Fibroblast of skin of scalp (primary cell): ENCODE results near the gene ITGA2. TPM values are rescaled to one million over a fixed set of nuclear protein-coding genes. Genes with fewer than 3 reads are reported as not detected.
"Not testable (repeated sequence)": the region's sequence is repeated elsewhere in the genome, so short reads cannot be mapped to it uniquely, and the experiment has no call there.

Experiments
- DNase-seq: peaks from one replicate; pipeline ENCODE4 v3.0.0-alpha.2; 2013
- polyA plus RNA-seq, 2 experiments: library from polyadenylated mRNA; unstranded; fragments of 120-200 nt; gene quantifications; one replicate each; pipeline ENCODE4 v1.2.1, GENCODE V29; 2013; ENCODE audit not compliant: insufficient read length in 2 of 2

The ITGA2 gene
- 0.51 TPM for polyA plus RNA-seq (2013, experiment 1 of 2; ENCODE audit: insufficient read length)
- polyA plus RNA-seq (2013, experiment 2 of 2; ENCODE audit: insufficient read length), result 0.68 TPM

- no peak for DNase-seq
These were observed at the start of gene ITGA2 for GRCh38 chr5:52989025-52989780. Gene ITGA2, plus strand, starts transcription at chr5:52989352. Its CDS starts 117 bp downstream, at chr5:52989469.

- no peak for DNase-seq
These were observed 45.9 kb upstream of the ITGA2 start for GRCh38 chr5:52943285-52943684.

DNA sequence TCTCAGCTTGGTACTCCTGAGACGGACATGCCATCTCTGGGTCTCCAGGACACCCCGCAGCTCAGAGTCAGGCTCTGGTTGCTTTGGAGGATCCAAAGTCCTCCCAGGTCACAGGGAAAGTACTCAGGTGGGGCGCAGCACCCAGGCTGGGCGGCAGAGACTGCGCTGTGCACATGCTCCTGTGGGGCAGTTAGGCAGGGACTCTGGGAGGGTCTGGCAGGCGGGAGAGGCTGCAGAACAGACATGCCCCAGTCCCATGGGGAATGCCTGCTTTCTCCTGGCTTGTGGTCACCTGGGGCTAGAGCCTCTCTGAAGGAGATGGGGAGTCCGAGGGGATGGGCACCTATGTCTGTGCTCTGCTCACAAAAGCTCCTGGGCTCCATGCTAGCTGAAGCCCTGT, 45.3 kb upstream of the ITGA2 start:
- DNase-seq, result no peak

DNA sequence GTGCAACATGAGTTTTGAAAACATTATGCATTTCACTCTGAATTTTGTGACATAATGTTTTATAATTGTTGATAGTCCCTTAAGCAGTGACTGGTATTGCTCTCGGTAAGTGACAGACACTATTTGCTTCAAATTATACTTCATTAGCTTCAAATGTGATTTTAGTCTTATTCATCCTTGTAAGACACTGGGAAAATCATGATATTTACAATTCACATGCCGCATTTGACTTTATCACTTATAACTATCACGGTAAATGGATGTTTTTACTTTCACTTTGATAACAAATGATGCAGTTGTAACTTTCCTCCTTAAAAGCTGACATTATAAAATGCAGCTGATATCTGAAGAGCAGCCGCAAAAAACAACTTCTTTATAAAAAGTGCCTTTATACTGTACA, 44.1 kb upstream of the ITGA2 start:
- no peak for DNase-seq

DNA sequence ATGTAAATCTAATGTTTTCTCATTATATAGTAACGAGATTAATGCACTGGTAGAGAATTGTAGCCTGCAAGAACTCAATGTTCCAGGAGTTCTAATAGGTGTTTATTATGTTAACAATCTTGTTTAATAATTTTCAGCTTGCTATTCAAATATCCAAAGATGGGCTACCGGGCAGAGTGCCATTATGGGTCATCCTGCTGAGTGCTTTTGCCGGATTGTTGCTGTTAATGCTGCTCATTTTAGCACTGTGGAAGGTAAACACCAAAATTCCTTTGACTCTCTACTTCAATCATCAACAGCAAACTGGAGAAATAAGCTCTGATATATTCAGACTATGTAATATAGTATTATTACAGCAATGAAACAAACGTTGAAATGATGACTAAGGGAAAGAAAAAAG, 41.9 kb upstream of the ITGA2 start:
- peak; percentile 16 for DNase-seq

DNA sequence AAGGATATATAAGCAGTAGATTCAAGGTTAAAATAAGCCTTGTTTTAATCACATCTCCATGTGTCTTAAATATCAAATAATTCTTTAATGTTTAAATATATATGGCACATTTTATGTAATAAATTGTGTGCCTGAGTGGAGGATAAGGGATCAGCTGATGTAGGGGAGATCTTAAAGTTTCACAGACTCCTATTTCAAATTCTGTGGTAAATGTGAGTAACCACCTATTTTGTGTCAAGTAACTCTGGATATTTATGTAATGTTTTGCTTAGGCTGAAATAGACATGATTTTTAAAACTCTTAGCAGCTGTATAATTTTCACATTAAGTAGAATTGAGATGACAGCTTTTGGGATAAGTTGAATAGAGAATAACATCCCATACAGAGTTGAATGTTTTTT, 41.3 kb upstream of the ITGA2 start:
- peak; percentile 14 for DNase-seq

- peak; percentile 77 for DNase-seq
These were observed 40.6 kb upstream of the ITGA2 start for GRCh38 chr5:52948418-52949076.

DNA sequence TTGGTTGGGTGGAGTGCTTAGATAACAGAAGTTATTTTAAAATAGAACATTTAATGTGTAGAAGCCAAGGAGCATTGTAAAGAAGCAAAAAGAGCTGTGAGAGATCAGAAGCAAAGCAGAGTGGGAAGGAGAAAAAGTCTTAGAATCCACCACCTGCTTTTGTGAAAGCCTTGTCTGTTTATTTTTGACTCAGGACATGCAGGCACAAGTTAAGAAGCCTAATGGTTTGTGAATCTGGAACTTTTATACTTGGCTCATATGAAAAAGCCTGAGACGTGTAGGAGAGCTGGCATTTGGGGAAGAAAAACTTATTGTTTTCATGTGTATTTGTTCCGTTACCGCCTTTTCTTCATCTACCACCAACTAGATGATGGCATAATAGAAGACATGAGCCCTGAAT, 38.5 kb upstream of the ITGA2 start:
- no peak for DNase-seq

DNA sequence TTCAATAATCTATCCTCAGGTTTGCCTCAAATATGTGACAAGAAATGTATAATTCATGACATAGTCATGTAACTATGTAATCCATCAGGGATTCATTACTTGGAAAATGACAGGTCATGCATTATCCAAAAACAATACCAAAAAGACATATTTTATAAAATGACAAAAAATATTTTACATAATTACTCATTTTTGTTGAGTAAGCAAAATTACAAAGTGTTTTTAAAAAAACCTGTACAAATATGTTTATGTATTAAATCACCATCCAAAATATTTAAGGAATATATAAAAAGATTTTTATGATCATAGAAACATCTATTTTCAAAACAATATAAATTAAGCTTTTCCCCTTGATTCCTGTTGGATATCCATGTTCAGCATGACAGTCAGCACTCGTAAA, 36.7 kb upstream of the ITGA2 start:
- no peak for DNase-seq

DNA sequence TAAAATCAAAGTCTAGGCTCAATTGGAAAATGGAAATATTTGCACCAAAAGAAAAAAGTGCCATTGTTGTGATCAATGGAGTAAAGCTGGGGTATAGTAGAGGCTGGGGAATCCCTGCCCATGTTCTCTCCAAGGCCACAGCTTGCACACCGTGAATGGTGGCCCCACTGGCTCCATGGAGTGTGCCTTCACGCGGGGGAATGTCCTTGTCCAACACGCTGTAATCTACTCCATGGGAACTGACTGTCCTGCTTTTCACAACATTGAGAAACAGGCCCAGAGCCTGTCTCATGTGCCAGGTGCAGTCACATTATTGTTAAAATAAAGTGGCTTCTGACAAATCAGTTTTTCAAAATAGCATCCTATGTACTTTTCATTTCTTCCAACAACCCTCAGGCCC, 33.1 kb upstream of the ITGA2 start:
- DNase-seq, result no peak

GRCh38 chr5:52956915-52957747, 32.0 kb upstream of the ITGA2 start:
- peak; percentile 42 for DNase-seq

DNA sequence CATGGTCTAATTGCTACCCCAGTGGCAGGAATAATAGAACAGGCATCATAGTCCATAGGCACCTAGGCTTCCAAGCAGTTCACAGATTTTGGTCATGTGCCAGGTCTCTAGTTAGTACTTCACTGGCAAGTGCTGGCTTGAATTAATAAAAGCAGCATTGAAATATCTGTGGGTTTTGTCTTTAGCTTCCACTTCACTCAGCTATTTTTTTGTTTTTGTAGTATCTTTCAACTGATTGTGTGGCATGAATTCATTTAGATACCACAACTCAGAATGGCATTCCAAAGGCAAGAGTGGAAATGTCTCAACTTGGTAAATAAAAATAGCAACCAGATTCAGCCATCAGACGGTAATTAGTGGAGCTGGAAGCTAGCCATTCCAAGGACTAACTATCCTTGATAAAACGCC, 27.9 kb upstream of the ITGA2 start:
- DNase-seq, result peak; percentile 68

GRCh38 chr5:52963636-52964035, 25.5 kb upstream of the ITGA2 start:
- no peak for DNase-seq

DNA sequence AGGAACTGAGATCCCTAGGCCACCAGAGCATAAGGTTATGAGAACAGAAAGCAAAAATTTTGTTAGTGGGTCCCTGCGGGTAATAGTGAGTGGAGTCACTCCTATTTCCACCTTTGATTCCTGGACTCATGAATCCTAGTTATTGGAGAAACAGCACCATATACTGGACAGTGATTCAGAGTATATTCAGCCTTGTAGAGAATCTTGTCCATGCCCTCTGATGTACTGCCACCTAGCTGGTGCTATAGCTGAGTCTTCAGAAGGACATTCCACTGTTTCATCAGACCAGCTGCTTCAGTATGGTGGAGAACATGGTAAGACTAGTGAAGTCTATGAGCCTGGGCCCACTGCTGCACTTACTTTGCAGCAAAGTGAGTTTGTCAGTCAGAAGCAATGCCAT, 25.0 kb upstream of the ITGA2 start:
- DNase-seq, result no peak

DNA sequence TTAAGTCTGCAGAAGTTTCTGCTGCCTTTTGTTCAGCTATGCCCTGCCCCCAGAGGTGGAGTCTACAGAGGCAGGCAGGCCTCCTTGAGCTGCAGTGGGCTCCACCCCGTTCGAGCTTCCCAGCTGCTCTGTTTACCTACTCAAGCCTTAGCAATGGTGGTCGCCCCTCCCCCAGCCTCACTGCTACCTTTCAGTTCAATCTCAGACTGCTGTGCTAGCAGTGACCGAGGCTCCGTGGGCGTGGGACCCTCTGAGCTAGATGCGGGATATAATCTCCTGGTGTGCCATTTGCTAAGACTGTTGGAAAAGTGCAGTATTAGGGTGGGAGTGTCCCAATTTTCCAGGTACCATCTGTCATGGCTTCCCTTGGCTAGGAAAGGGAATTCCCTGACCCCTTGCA, 13.0 kb upstream of the ITGA2 start:
- not testable (repeated sequence) for DNase-seq

- DNase-seq, result no peak
These were observed 11.8 kb upstream of the ITGA2 start for GRCh38 chr5:52977264-52977897.

DNA sequence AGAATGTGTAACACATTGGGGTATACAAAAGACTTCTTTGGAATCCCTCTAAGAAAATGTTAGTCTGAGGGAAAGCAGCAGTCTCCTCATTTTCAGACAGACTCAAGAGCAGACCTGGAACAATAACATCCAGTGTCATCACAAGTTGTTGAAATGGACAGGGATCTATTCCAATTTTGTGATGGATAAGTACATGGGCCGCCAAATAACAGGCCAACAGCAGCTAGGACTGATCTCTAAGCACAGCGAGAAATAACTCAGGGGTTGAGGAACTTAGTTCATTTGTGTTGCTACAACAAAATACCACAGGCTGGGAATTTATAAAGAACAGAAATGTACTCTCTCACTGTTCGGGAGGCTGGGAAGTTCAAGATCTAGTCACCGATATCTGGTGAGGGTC, 7.6 kb upstream of the ITGA2 start:
- DNase-seq, result no peak

DNA sequence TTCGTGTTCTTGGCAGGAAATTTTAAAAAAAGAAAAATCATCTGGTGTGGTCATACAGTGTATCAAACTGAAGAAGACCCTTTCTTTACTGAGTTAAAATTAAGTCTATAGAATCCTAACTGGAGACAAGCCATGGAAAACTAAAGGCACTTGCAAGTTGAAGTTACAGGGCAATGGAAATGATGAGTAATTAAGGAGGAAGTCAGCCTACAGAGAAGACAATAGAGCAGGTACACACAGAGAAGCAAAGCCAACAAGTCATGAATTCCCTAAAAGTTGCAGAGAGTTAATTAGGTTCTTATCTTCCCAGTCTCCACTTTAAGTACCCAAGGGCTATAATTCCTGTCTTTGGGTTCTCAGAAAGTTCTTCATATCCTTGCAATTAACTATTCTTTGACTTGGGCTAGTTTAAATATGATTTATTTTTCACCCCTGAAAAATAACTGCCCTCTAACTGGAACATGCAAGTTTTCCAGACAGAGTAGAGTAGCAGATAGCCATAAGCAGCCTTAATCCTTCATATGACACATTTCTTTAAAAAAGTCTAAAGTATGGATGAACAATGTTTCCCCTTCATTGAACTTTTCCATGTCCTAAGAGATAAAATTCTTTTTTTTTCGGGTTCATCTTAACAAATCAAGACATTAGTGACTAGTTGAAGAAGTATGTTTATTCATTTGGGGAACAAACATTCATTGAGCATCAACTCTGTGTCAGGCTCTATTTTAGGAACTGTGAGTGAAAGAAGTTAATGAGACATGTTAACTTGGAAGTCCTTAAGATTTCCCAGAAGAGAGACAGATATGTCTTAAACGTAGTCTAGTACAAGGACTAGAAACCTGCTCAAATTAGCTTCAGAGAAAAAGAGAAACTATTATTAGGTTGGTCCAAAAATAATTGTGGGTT, 5.2 kb upstream of the ITGA2 start:
- DNase-seq, result no peak

- DNase-seq, result no peak
These were observed 3.8 kb upstream of the ITGA2 start for GRCh38 chr5:52985306-52985705.

- no peak for DNase-seq
These were observed 1.3 kb upstream of the ITGA2 start for GRCh38 chr5:52987711-52988331.

DNA sequence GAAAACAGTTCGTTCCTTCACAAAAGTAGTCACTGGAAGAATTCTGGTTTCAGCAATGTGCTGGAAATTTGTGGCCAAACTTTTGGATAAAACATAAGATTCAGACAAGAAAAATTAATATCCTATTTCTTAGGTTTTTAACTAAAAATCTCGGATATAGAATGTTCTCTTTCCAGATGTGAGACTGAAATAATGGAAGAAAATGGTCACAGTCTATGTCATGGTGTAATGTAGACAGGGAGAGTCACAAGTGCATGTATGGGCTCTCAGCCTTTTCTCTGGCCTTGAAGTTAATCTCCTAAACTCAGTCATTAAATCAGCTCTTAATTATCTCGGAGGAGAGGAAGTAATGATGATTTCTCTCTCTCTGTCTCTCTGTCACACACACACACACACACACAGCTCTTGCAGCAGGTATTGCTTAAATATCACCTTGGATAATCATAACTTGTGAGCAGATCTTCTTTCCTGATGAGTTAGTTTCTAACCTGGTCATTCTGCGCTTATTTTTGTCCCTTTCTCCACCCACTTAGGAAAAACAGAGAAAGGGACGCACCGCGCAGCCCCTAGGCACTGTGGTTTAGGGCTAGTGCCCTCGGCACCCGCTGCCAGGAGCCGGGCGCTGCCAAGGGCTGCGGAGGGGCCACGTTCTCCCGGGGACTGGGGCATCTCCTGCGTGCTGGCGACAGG, 672 bp upstream of the ITGA2 start:
- DNase-seq, result no peak
